ENCODE measurements around the gene LSS. TPM values are rescaled to one million over a fixed set of nuclear protein-coding genes. Genes with fewer than 3 reads are reported as not detected.

Gene LSS
- total RNA-seq, 1 donor from 2014 or later, result 83.2 TPM

GRCh38 chr21:46237474-46237873, 8.9 kb upstream of the LSS start:
- no peaks in the 10 kb centered on the region for H3K4me1 Mint-ChIP-seq (ENCODE audit: low read depth, unreplicated experiment)
- H3K4me1 ChIP-seq (ENCODE audit: insufficient read depth, low read length), result no peaks in the 10 kb centered on the region
- DNase-seq (ENCODE audit: low read depth) (no peak), FAIRE-seq (no peak)
- H3K9me3 ChIP-seq (ENCODE audit: insufficient read depth, low read depth, low read length), result no peaks in the 10 kb centered on the region
- H2AFZ ChIP-seq (ENCODE audit: low read depth, low read length), result no peak overlapping the region
- H3K9me3 Mint-ChIP-seq (ENCODE audit: unreplicated experiment), result no peaks in the 10 kb centered on the region
- H3K4me3 ChIP-seq (ENCODE audit: insufficient read depth, low read depth, low read length), result no peak overlapping the region
- no peak overlapping the region for H3K27ac Mint-ChIP-seq (ENCODE audit: unreplicated experiment)
- no peaks in the 10 kb centered on the region for H3K27me3 ChIP-seq (ENCODE audit: insufficient read depth, low read length)
- H3K27ac ChIP-seq (ENCODE audit: low read depth, low read length), result no peak overlapping the region
- peaks cover 70% of the 10 kb centered on the region for H3K36me3 ChIP-seq (ENCODE audit: insufficient read depth, low read length)
- H3K36me3 Mint-ChIP-seq (ENCODE audit: low read depth, unreplicated experiment), result peaks cover 47% of the 10 kb centered on the region
- H3K79me2 ChIP-seq (ENCODE audit: insufficient read depth, low read length), result no peaks in the 10 kb centered on the region
- no peaks in the 10 kb centered on the region for H3K27me3 Mint-ChIP-seq (ENCODE audit: low read depth, unreplicated experiment)
- H3K9ac ChIP-seq (ENCODE audit: low read length), result no peak overlapping the region
- TF ChIP-seq EZH2 (IDR thresholded peaks at IDR 0.05; ENCODE audit: insufficient read depth, low read length) (no peak), CTCF (IDR thresholded peaks at IDR 0.05; ENCODE audit: insufficient read depth, low read depth, low read length) (no peak)
- H3K4me2 ChIP-seq (ENCODE audit: low read length), result no peak overlapping the region
- H3K4me3 Mint-ChIP-seq (ENCODE audit: unreplicated experiment), result no peak overlapping the region
- peaks cover 11% of the 10 kb centered on the region for H4K20me1 ChIP-seq (ENCODE audit: insufficient read depth, low read length)

GRCh38 chr21:46234436-46234950, 5.9 kb upstream of the LSS start:
- Mint-ChIP-seq H3K4me1 (ENCODE audit: low read depth, unreplicated experiment) (peaks cover 8% of the 10 kb centered on the region), H3K36me3 (ENCODE audit: low read depth, unreplicated experiment) (peaks cover 41% of the 10 kb centered on the region), H3K27ac (ENCODE audit: unreplicated experiment) (no peak overlapping the region), H3K4me3 (ENCODE audit: unreplicated experiment) (no peak overlapping the region), H3K9me3 (ENCODE audit: unreplicated experiment) (no peaks in the 10 kb centered on the region), H3K27me3 (ENCODE audit: low read depth, unreplicated experiment) (no peaks in the 10 kb centered on the region)
- H3K4me2 ChIP-seq (ENCODE audit: low read length), result no peak overlapping the region
- H4K20me1 ChIP-seq (ENCODE audit: insufficient read depth, low read length), result peaks cover 11% of the 10 kb centered on the region
- H3K27me3 ChIP-seq (ENCODE audit: insufficient read depth, low read length), result no peaks in the 10 kb centered on the region
- peaks cover 4% of the 10 kb centered on the region for H3K4me1 ChIP-seq (ENCODE audit: insufficient read depth, low read length)
- H3K9ac ChIP-seq (ENCODE audit: low read length), result no peak overlapping the region
- H3K4me3 ChIP-seq (ENCODE audit: insufficient read depth, low read depth, low read length), result no peak overlapping the region
- FAIRE-seq, result no peak
- no peak for DNase-seq (ENCODE audit: low read depth)
- H3K36me3 ChIP-seq (ENCODE audit: insufficient read depth, low read length), result peaks cover 47% of the 10 kb centered on the region
- no peaks in the 10 kb centered on the region for H3K79me2 ChIP-seq (ENCODE audit: insufficient read depth, low read length)
- no peaks in the 10 kb centered on the region for H3K9me3 ChIP-seq (ENCODE audit: insufficient read depth, low read depth, low read length)
- TF ChIP-seq CTCF (IDR thresholded peaks at IDR 0.05; ENCODE audit: insufficient read depth, low read depth, low read length) (no peak), EZH2 (IDR thresholded peaks at IDR 0.05; ENCODE audit: insufficient read depth, low read length) (no peak)
- H3K27ac ChIP-seq (ENCODE audit: low read depth, low read length), result no peak overlapping the region
- H2AFZ ChIP-seq (ENCODE audit: low read depth, low read length), result no peak overlapping the region

- H3K9me3 Mint-ChIP-seq (ENCODE audit: unreplicated experiment), result no peaks in the 10 kb centered on the region
- Histone ChIP-seq H3K4me1 (ENCODE audit: insufficient read depth, low read length) (peaks cover 22% of the 10 kb centered on the region), H3K27ac (ENCODE audit: low read depth, low read length) (no peak overlapping the region), H3K9me3 (ENCODE audit: insufficient read depth, low read depth, low read length) (no peaks in the 10 kb centered on the region), H3K79me2 (ENCODE audit: insufficient read depth, low read length) (peaks cover 33% of the 10 kb centered on the region), H3K4me2 (ENCODE audit: low read length) (peak overlapping the region; percentile 88), H4K20me1 (ENCODE audit: insufficient read depth, low read length) (peaks cover 31% of the 10 kb centered on the region), H3K9ac (ENCODE audit: low read length) (peak overlapping the region; percentile 74), H3K27me3 (ENCODE audit: insufficient read depth, low read length) (no peaks in the 10 kb centered on the region), H3K4me3 (ENCODE audit: insufficient read depth, low read depth, low read length) (peak overlapping the region; percentile 53), H2AFZ (ENCODE audit: low read depth, low read length) (peak overlapping the region; percentile 61), H3K36me3 (ENCODE audit: insufficient read depth, low read length) (peaks cover 19% of the 10 kb centered on the region)
- peaks cover 23% of the 10 kb centered on the region for H3K4me1 Mint-ChIP-seq (ENCODE audit: low read depth, unreplicated experiment)
- FAIRE-seq (no peak), DNase-seq (ENCODE audit: low read depth) (no peak)
- peak overlapping the region; percentile 41 for H3K27ac Mint-ChIP-seq (ENCODE audit: unreplicated experiment)
- peak overlapping the region; percentile 84 for H3K4me3 Mint-ChIP-seq (ENCODE audit: unreplicated experiment)
- H3K27me3 Mint-ChIP-seq (ENCODE audit: low read depth, unreplicated experiment), result no peaks in the 10 kb centered on the region
- no peak for TF ChIP-seq CTCF (IDR thresholded peaks at IDR 0.05; ENCODE audit: insufficient read depth, low read depth, low read length)
- TF ChIP-seq EZH2 (IDR thresholded peaks at IDR 0.05; ENCODE audit: insufficient read depth, low read length), result no peak
- peaks cover 23% of the 10 kb centered on the region for H3K36me3 Mint-ChIP-seq (ENCODE audit: low read depth, unreplicated experiment)
These were observed 1.3 kb upstream of the LSS start for GRCh38 chr21:46229923-46230260.

Measured in astrocyte (in vitro differentiated cells and primary cell).